OCI-LY3 (cell line): Measurements from ENCODE around the gene KIAA0040.

Source experiments
- EZH2phosphoT487 ChIP-seq: fragments of 200-600 bp; shearing (Covaris generic); IDR thresholded peaks from 2 replicates; pipeline ENCODE4 v1.6.1; 2018; ENCODE audit warnings: antibody characterized with exemption, mixed run types, low read depth
- TF ChIP-seq, protein P1 (sequence below): fragments of 200-600, 300-600 bp; sonication (generic); IDR thresholded peaks from 2 replicates; pipeline ENCODE4 v1.5.1; 2014; ENCODE audit warnings: antibody characterized with exemption, low read length, low read depth

GRCh38 chr1:175195798-175196197 lies 3.2 kb upstream of the KIAA0040 start:
- TF ChIP-seq, protein P1, sequence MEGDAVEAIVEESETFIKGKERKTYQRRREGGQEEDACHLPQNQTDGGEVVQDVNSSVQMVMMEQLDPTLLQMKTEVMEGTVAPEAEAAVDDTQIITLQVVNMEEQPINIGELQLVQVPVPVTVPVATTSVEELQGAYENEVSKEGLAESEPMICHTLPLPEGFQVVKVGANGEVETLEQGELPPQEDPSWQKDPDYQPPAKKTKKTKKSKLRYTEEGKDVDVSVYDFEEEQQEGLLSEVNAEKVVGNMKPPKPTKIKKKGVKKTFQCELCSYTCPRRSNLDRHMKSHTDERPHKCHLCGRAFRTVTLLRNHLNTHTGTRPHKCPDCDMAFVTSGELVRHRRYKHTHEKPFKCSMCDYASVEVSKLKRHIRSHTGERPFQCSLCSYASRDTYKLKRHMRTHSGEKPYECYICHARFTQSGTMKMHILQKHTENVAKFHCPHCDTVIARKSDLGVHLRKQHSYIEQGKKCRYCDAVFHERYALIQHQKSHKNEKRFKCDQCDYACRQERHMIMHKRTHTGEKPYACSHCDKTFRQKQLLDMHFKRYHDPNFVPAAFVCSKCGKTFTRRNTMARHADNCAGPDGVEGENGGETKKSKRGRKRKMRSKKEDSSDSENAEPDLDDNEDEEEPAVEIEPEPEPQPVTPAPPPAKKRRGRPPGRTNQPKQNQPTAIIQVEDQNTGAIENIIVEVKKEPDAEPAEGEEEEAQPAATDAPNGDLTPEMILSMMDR, result no peak
- TF ChIP-seq EZH2phosphoT487, result no peak
